Smooth muscle cell (in vitro differentiated cells): Measurements from ENCODE around the gene RAP1A. TPM values are rescaled to one million over a fixed set of nuclear protein-coding genes. Genes with fewer than 3 reads are reported as not detected.
"Not testable (repeated sequence)": the region's sequence is repeated elsewhere in the genome, so short reads cannot be mapped to it uniquely, and the experiment has no call there.

Experiments used
- DNase-seq: peaks from one replicate; lab custom pipeline; 2025; ENCODE audit not compliant: unreplicated experiment; lab: John Stamatoyannopoulos, UW
- H2AFZ ChIP-seq: fragments of 200-600 bp; sonication (generic); 2 replicates; pipeline ENCODE4 v1.6.0; 2016; ENCODE audit warnings: antibody characterized with exemption, low read depth, mild to moderate bottlenecking
- H3F3A ChIP-seq: fragments of 200-600 bp; sonication (generic); 2 replicates; pipeline ENCODE4 v1.6.0; 2017; ENCODE audit warnings: antibody characterized with exemption, low read depth
- H3K27ac ChIP-seq: fragments of 200-600 bp; sonication (generic); 2 replicates; pipeline ENCODE4 v1.5.1; 2016; ENCODE audit warnings: low read depth, mild to moderate bottlenecking
- H3K27me3 ChIP-seq: fragments of 200-600 bp; sonication (generic); 2 replicates; pipeline ENCODE4 v1.6.1; 2016; ENCODE audit warnings: low read depth, mild to moderate bottlenecking
- H3K36me3 ChIP-seq: fragments of 200-600 bp; sonication (generic); 2 replicates; pipeline ENCODE4 v1.5.1; 2016; ENCODE audit warnings: low read depth
- H3K4me1 ChIP-seq: fragments of 200-600 bp; sonication (generic); 2 replicates; pipeline ENCODE4 v1.5.1; 2016; ENCODE audit warnings: low read depth
- H3K4me2 ChIP-seq: fragments of 200-600 bp; sonication (generic); 2 replicates; pipeline ENCODE4 v1.6.0; 2016; ENCODE audit warnings: mild to moderate bottlenecking
- H3K4me3 ChIP-seq: fragments of 200-600 bp; sonication (generic); 2 replicates; pipeline ENCODE4 v1.5.1; 2016; ENCODE audit warnings: mild to moderate bottlenecking
- H3K79me2 ChIP-seq: fragments of 200-600 bp; sonication (generic); 2 replicates; pipeline ENCODE4 v1.6.0; 2016; ENCODE audit warnings: low read depth, mild to moderate bottlenecking
- H3K9ac ChIP-seq: fragments of 200-600 bp; sonication (generic); 2 replicates; pipeline ENCODE4 v1.6.0; 2016; ENCODE audit warnings: low read depth
- H3K9me3 ChIP-seq: fragments of 200-600 bp; sonication (generic); replicated peaks from 2 replicates; pipeline ENCODE4 v1.5.1; 2016; ENCODE audit warnings: low read depth
- H4K20me1 ChIP-seq: fragments of 200-600 bp; sonication (generic); 2 replicates; pipeline ENCODE4 v1.6.0; 2016; ENCODE audit warnings: low read depth
- CTCF ChIP-seq: fragments of 200-600 bp; sonication (generic); IDR thresholded peaks from 2 replicates; pipeline ENCODE4 v1.5.1; 2017; ENCODE audit warnings: borderline replicate concordance, mild to moderate bottlenecking, antibody characterized with exemption; ENCODE audit not compliant: insufficient read depth, poor library complexity, severe bottlenecking
- WGBS: methylation state at CpG from one replicate; pipeline ENCODE4 v1.1.7; 2016; ENCODE audit warnings: low lambda C conversion rate; 5-methylcytosine and 5-hydroxymethylcytosine counted together
- polyA plus RNA-seq: library from polyadenylated mRNA; unstranded; fragments of >200 nt; fragmentation: Nextera tagmentation; extraction: Ambion mirVana; gene quantifications from 2 replicates; pipeline ENCODE4 v1.2.1, GENCODE V29; 2016
- total RNA-seq: library from RNA; depleted of rRNA; stranded (reverse); fragments of >200 nt; gene quantifications from 2 replicates; pipeline ENCODE4 v1.2.3, GENCODE V29; 2014

RAP1A gene
- total and polyA plus RNA-seq, 2 experiments from 2014 or later = 36.8 to 64.9 TPM

GRCh38 chr1:111671852-111672251, 52.3 kb downstream of the RAP1A start:
- peaks cover 91% of the 10 kb centered on the region for H4K20me1 ChIP-seq
- no peak for TF ChIP-seq CTCF
- peaks cover 90% of the 10 kb centered on the region for H3K79me2 ChIP-seq

GRCh38 chr1:111672331-111672730, 52.7 kb downstream of the RAP1A start:
- Histone ChIP-seq H4K20me1 (peaks cover 86% of the 10 kb centered on the region), H3K27me3 (no peaks in the 10 kb centered on the region), H3K27ac (no peak overlapping the region), H3K4me1 (peaks cover 2% of the 10 kb centered on the region), H3K4me3 (no peak overlapping the region), H3K9me3 (no peaks in the 10 kb centered on the region), H2AFZ (no peak overlapping the region), H3F3A (no peaks in the 10 kb centered on the region), H3K4me2 (no peak overlapping the region), H3K9ac (no peak overlapping the region), H3K36me3 (no peaks in the 10 kb centered on the region), H3K79me2 (peaks cover 90% of the 10 kb centered on the region)
- no peak for TF ChIP-seq CTCF
- 82% methylated on average over 2 of the region's 2 CpGs for WGBS
- no peak for DNase-seq

More at GRCh38 chr1:111671852-111672251, 52.3 kb downstream of the RAP1A start:
- H3K27ac ChIP-seq = no peak overlapping the region
- H2AFZ ChIP-seq = no peak overlapping the region
- H3K27me3 ChIP-seq = no peaks in the 10 kb centered on the region
- H3F3A ChIP-seq = no peaks in the 10 kb centered on the region
- no peak overlapping the region for H3K9ac ChIP-seq
- no peaks in the 10 kb centered on the region for H3K36me3 ChIP-seq
- no peak overlapping the region for H3K4me2 ChIP-seq
- H3K9me3 ChIP-seq = no peaks in the 10 kb centered on the region
- peaks cover 2% of the 10 kb centered on the region for H3K4me1 ChIP-seq
- no peak overlapping the region for H3K4me3 ChIP-seq
- no peak for DNase-seq

DNA sequence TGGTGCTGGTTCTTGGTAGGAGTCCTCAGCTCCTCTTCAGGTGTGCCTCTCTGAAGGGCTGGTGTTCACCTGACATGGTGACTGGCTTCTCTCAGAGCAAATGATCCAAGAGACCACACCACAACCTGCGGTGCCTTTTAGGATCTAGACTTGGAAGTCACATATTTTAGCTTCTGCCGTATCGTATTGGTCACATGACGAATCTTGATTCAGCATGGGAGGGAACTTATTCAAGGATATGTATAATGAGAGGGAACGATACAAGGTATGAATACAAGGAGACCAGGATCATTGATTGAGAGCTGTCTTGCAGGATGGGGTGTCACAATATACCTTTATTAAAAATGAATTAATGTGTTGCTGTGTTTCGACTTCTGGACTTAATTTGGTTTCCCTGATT, 58.0 kb downstream of the RAP1A start:
- 98% methylated on average over 6 of the region's 6 CpGs for WGBS
- no peak overlapping the region for H3K4me2 ChIP-seq
- no peaks in the 10 kb centered on the region for H3K36me3 ChIP-seq
- TF ChIP-seq CTCF = no peak
- H3F3A ChIP-seq = no peaks in the 10 kb centered on the region
- H3K4me1 ChIP-seq = no peaks in the 10 kb centered on the region
- DNase-seq = no peak
- H4K20me1 ChIP-seq = peaks cover 47% of the 10 kb centered on the region
- H3K4me3 ChIP-seq = no peak overlapping the region
- H3K9ac ChIP-seq = no peak overlapping the region
- peaks cover 64% of the 10 kb centered on the region for H3K79me2 ChIP-seq
- peaks cover 2% of the 10 kb centered on the region for H3K9me3 ChIP-seq
- H2AFZ ChIP-seq = no peak overlapping the region
- H3K27ac ChIP-seq = no peak overlapping the region
- H3K27me3 ChIP-seq = no peaks in the 10 kb centered on the region

- H2AFZ ChIP-seq = no peak overlapping the region
- H3K9me3 ChIP-seq = peaks cover 7% of the 10 kb centered on the region
- no peak overlapping the region for H3K4me3 ChIP-seq
- no peak overlapping the region for H3K27ac ChIP-seq
- no peaks in the 10 kb centered on the region for H3K4me1 ChIP-seq
- DNase-seq = no peak
- TF ChIP-seq CTCF = no peak
- no peak overlapping the region for H3K4me2 ChIP-seq
- H3K36me3 ChIP-seq = no peaks in the 10 kb centered on the region
- WGBS = 79% methylated on average over 2 of the region's 2 CpGs
- H3K79me2 ChIP-seq = peaks cover 50% of the 10 kb centered on the region
- no peaks in the 10 kb centered on the region for H3K27me3 ChIP-seq
- no peaks in the 10 kb centered on the region for H3F3A ChIP-seq
- H3K9ac ChIP-seq = no peak overlapping the region
- peaks cover 29% of the 10 kb centered on the region for H4K20me1 ChIP-seq
These were observed 60.0 kb downstream of the RAP1A start for GRCh38 chr1:111679541-111679940.

DNA sequence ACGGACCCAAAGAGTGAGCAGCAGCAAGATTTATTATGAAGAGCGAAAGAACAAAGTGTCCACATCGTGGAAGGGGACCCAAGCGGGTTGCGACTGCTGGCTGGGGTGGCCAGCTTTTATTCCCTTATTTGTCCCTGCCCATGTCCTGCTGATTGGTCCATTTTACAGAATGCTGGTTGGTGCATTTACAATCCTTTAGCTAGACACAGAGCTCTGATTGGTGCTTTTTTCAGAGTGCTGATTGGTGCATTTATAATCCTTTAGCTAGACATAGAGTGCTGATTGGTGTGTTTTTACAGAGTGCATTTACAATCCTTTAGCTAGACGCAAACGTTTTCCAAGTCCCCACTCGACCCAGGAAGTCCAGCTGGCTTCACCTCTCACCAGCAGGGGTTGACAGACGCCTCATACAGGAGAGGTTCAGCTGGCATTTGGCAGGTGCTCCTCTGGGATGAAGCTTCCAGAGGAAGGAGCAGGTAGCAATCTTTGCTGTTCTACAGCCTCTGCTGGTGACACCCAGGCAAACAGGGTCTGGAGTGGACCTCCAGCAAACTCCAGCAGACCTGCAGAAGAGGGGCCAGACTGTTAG, 60.7 kb downstream of the RAP1A start:
- H3K79me2 ChIP-seq = peaks cover 46% of the 10 kb centered on the region
- not testable (repeated sequence) for H3K27ac ChIP-seq, H3K4me3 ChIP-seq, H2AFZ ChIP-seq, H3K4me1 ChIP-seq, DNase-seq, H3K9me3 ChIP-seq, H3K36me3 ChIP-seq, H3K9ac ChIP-seq, H3F3A ChIP-seq, H3K4me2 ChIP-seq, H3K27me3 ChIP-seq
- 98% methylated on average over 9 of the region's 9 CpGs for WGBS
- peaks cover 21% of the 10 kb centered on the region for H4K20me1 ChIP-seq
